Keratinocyte (primary cell): ENCODE measurements around the gene MTHFD1L. TPM values are rescaled to one million over a fixed set of nuclear protein-coding genes. Genes with fewer than 3 reads are reported as not detected.

Experiments used
- DNase-seq: peaks from one replicate; pipeline ENCODE4 v3.0.0-alpha.2; 2011; ENCODE audit warnings: low read depth, missing footprints, low spot score
- FAIRE-seq: peaks from 2 replicates; lab custom pipeline; 2011; peaks lifted over from hg19 to GRCh38; lab: Jason Lieb, UNC
- H2AFZ ChIP-seq: 2 replicates; pipeline ENCODE4 v1.6.0; 2012; ENCODE audit warnings: low read length, control low read depth, inconsistent platforms; ENCODE audit not compliant: control insufficient read depth
- H3K27ac ChIP-seq: 2 replicates; pipeline ENCODE4 v1.5.1; 2011; ENCODE audit warnings: low read length; ENCODE audit not compliant: control insufficient read depth, insufficient read depth
- H3K27me3 ChIP-seq: 3 replicates; pipeline ENCODE4 v1.6.0; 2011; ENCODE audit warnings: low read length; ENCODE audit not compliant: control insufficient read depth, insufficient read depth; ENCODE audit errors: extremely low read depth
- H3K36me3 ChIP-seq, 2 experiments: 2 replicates in 1 of 2; 3 replicates in 1 of 2; pipeline ENCODE4 v1.5.1; 2011; ENCODE audit warnings: low read length in 2 of 2, mild to moderate bottlenecking in 1 of 2; ENCODE audit not compliant: control insufficient read depth in 2 of 2, insufficient read depth in 2 of 2; ENCODE audit errors: extremely low read depth in 1 of 2
- H3K4me1 ChIP-seq: 3 replicates; pipeline ENCODE4 v1.5.1; 2011; ENCODE audit warnings: low read length; ENCODE audit not compliant: control insufficient read depth, insufficient read depth; ENCODE audit errors: extremely low read depth
- H3K4me2 ChIP-seq: 3 replicates; pipeline ENCODE4 v1.6.0; 2011; ENCODE audit warnings: low read depth, low read length; ENCODE audit not compliant: control insufficient read depth, insufficient read depth; ENCODE audit errors: extremely low read depth
- H3K4me3 ChIP-seq, 3 experiments: fragments of 200-600 bp in 1 of 3; sonication (generic) in 1 of 3; 2 replicates in 2 of 3; 3 replicates in 1 of 3; pipeline ENCODE4 v1.5.1; 2011 to 2016; ENCODE audit warnings: low read length in 3 of 3, mild to moderate bottlenecking in 3 of 3, control low read depth in 2 of 3, inconsistent platforms in 1 of 3, low read depth in 1 of 3, mixed read lengths in 1 of 3, mixed run types in 1 of 3, moderate library complexity in 1 of 3; ENCODE audit not compliant: control insufficient read depth in 2 of 3, insufficient read depth in 2 of 3; ENCODE audit errors: extremely low read depth in 1 of 3
- H3K79me2 ChIP-seq: 2 replicates; pipeline ENCODE4 v1.6.0; 2012; ENCODE audit warnings: low read length; ENCODE audit not compliant: control insufficient read depth, insufficient read depth
- H3K9ac ChIP-seq: 3 replicates; pipeline ENCODE4 v1.6.0; 2011; ENCODE audit warnings: low read length; ENCODE audit not compliant: control insufficient read depth, insufficient read depth; ENCODE audit errors: extremely low read depth
- H3K9me1 ChIP-seq: 3 replicates; pipeline ENCODE4 v1.6.0; 2011; ENCODE audit warnings: low read length; ENCODE audit not compliant: control insufficient read depth, insufficient read depth; ENCODE audit errors: extremely low read depth
- H3K9me3 ChIP-seq: 2 replicates; pipeline ENCODE4 v1.5.1; 2012; ENCODE audit warnings: low read depth, low read length; ENCODE audit not compliant: control insufficient read depth
- H4K20me1 ChIP-seq: 3 replicates; pipeline ENCODE4 v1.6.0; 2011; ENCODE audit warnings: low read length; ENCODE audit not compliant: control insufficient read depth, insufficient read depth; ENCODE audit errors: extremely low read depth
- EZH2 ChIP-seq: IDR thresholded peaks from one replicate; pipeline ENCODE4 v1.6.1; 2012; ENCODE audit warnings: inconsistent platforms, mild to moderate bottlenecking, low read length, moderate library complexity
- dilution Hi-C: fragments of 300-500 bp; cut with MboI; formaldehyde crosslinking; loops from one replicate; pipeline ENCODE4 v1.7.0; 2020; ENCODE audit warnings: low sequenced_read_pairs; ENCODE audit not compliant: extremely low pct_ligation_motif_present
- polyA plus RNA-seq, 5 experiments: library from polyadenylated mRNA; depleted of rRNA in 3 of 5; stranded (reverse) in 3 of 5; stranded (forward) in 1 of 5; unstranded in 1 of 5; fragments of >200 nt; gene quantifications; 1 replicate in 1 of 5; 2 replicates in 3 of 5; 3 replicates in 1 of 5; pipeline versions ENCODE4 v1.2.1 to v1.2.3, GENCODE V29; 2011 to 2012; ENCODE audit warnings: missing spikeins in 2 of 5, low read depth in 1 of 5, low replicate concordance in 1 of 5
- TF ChIP-seq, protein P1 (sequence below), 3 experiments: IDR thresholded peaks in 1 of 3; conservative IDR thresholded peaks in 1 of 3; optimal IDR thresholded peaks in 1 of 3; 2 replicates in 2 of 3; 3 replicates in 1 of 3; pipeline versions ENCODE3 to v1.5.1; 2011; ENCODE audit warnings: low read length in 3 of 3, mild to moderate bottlenecking in 3 of 3, moderate library complexity in 2 of 3, control low read depth in 1 of 3, inconsistent platforms in 1 of 3; ENCODE audit not compliant: insufficient read depth in 2 of 3; ENCODE audit errors: extremely low read depth in 1 of 3

Gene MTHFD1L
- polyA plus RNA-seq, 1 donor (not counting 4 experiments of a cell fraction or from before 2014, with no cell fraction given) = 38.0 TPM

DNA sequence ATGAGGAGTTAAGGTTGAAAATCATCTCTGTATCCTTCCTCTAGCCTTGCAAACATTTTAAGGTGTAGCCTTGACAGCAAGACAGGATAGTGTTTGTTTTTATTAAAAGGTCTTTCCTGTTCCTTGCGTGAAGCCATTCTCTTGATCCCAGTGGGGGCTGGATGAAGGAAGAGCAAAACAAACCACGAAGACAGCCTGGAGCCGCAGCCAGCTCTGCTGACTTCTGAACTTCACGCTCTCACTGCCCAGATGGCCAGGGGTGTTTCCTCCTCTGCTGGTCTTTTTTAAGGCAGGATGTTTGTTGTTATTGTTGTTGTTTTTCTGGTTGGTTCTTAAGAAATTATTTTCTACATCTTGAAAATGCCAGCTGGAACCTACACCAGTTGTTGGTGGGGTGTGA, 156.4 kb downstream of the MTHFD1L start:
- dilution Hi-C loops = no loop called here

DNA sequence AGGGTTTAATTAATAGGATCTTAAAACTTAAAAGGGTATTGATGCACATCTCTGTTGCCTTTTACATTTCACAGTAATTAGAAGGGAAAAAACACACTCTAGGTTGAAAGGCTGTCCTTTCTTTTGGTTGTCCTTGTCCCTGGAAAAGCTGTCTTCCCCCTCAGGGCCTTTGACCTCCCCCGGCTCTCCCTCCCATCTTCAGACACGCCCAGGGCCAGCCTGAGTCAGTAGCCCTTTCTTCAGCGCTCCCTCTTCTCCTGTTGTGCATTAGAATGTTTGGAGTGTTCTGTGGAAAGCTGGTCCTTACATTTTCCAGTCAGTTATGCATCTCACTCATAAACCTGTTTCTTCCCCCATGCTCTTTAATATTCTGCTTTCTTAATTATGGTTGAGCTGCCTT, 157.0 kb downstream of the MTHFD1L start:
- dilution Hi-C loops = no loop called here
- no peaks in the 10 kb centered on the region for H3K4me1 ChIP-seq
- H3K79me2 ChIP-seq = no peaks in the 10 kb centered on the region
- H3K9ac ChIP-seq = no peak overlapping the region
- no peak overlapping the region for H3K27ac ChIP-seq
- no peak overlapping the region for H2AFZ ChIP-seq
- no peaks in the 10 kb centered on the region for H3K9me3 ChIP-seq
- H3K9me1 ChIP-seq = no peaks in the 10 kb centered on the region
- no peaks in the 10 kb centered on the region for H3K27me3 ChIP-seq
- TF ChIP-seq, protein P1, sequence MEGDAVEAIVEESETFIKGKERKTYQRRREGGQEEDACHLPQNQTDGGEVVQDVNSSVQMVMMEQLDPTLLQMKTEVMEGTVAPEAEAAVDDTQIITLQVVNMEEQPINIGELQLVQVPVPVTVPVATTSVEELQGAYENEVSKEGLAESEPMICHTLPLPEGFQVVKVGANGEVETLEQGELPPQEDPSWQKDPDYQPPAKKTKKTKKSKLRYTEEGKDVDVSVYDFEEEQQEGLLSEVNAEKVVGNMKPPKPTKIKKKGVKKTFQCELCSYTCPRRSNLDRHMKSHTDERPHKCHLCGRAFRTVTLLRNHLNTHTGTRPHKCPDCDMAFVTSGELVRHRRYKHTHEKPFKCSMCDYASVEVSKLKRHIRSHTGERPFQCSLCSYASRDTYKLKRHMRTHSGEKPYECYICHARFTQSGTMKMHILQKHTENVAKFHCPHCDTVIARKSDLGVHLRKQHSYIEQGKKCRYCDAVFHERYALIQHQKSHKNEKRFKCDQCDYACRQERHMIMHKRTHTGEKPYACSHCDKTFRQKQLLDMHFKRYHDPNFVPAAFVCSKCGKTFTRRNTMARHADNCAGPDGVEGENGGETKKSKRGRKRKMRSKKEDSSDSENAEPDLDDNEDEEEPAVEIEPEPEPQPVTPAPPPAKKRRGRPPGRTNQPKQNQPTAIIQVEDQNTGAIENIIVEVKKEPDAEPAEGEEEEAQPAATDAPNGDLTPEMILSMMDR (optimal IDR thresholded peaks at IDR 0.05 in 1 of 3, IDR thresholded peaks at IDR 0.05 in 1 of 3, conservative IDR thresholded peaks at IDR 0.05 in 1 of 3; ENCODE audit: extremely low read depth in 1 of 3, insufficient read depth in 2 of 3, low read length in 3 of 3) = no peak
- TF ChIP-seq EZH2 = no peak
- H3K36me3 ChIP-seq = peaks cover 1 to 15% of the 10 kb centered on the region in 2 experiments
- FAIRE-seq (no peak), DNase-seq (no peak)
- H3K4me3 ChIP-seq = no peak overlapping the region
- no peak overlapping the region for H3K4me2 ChIP-seq
- H4K20me1 ChIP-seq = no peaks in the 10 kb centered on the region

More for the DNA sequence above, 156.4 kb downstream of the MTHFD1L start:
- no peaks in the 10 kb centered on the region for H3K27me3 ChIP-seq
- H2AFZ ChIP-seq = no peak overlapping the region
- H4K20me1 ChIP-seq = no peaks in the 10 kb centered on the region
- H3K36me3 ChIP-seq = peaks cover 4 to 15% of the 10 kb centered on the region in 2 experiments
- TF ChIP-seq, protein P1 (optimal IDR thresholded peaks at IDR 0.05 in 1 of 3, IDR thresholded peaks at IDR 0.05 in 1 of 3, conservative IDR thresholded peaks at IDR 0.05 in 1 of 3; ENCODE audit: extremely low read depth in 1 of 3, insufficient read depth in 2 of 3, low read length in 3 of 3) = no peak
- TF ChIP-seq EZH2 = no peak
- no peak overlapping the region for H3K27ac ChIP-seq
- FAIRE-seq (no peak), DNase-seq (no peak)
- H3K4me1 ChIP-seq = no peaks in the 10 kb centered on the region
- no peaks in the 10 kb centered on the region for H3K9me3 ChIP-seq
- H3K4me2 ChIP-seq = no peak overlapping the region
- no peak overlapping the region for H3K9ac ChIP-seq
- no peaks in the 10 kb centered on the region for H3K9me1 ChIP-seq
- H3K79me2 ChIP-seq = no peaks in the 10 kb centered on the region
- H3K4me3 ChIP-seq = no peak overlapping the region
